ENCODE measurements around the gene ABCG4. TPM values are rescaled to one million over a fixed set of nuclear protein-coding genes. Genes with fewer than 3 reads are reported as not detected.
"Not testable (repeated sequence)": the region's sequence is repeated elsewhere in the genome, so short reads cannot be mapped to it uniquely, and the experiment has no call there.

Gene ABCG4
- total and polyA plus RNA-seq, 12 donors, result 0.17 to 1.6 (median 1.2) TPM

DNA sequence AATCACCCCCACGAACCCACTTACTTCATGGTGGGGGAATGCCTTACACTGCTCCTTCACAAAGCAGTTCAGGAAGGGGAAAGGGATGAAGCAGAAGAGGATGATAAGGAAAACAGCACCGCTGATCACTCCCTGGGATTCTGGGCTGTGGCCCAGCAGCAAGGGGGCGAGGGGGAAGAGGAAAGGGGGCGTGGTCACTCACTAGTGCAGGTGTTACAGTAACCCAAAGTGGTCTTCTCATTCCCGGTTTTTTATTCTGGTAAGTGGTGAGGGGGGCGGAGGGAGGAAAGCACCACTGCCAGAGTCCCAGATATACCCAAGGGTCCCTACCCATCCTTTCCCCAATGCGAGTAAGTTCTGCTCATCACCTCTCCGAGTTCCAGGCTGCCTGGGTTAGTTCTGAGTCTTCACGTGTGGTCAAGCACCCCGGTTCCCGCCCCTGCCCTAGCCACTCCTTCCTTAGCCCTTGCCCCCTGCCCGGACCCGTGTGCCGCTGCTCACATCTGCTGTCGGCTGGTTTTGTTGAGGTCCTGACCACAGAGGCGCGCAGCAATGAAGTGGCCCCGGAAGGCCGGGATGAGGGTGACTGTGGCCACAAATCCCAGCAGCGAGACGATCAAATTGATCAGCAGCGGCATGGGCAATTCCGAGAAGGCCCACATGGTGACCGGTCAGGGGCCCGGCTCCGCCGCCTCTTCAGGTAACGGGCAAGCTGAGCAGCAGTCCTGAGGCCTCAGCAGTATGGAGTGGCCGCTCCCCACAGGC is 47.7 kb upstream of the ABCG4 start:
- intact Hi-C loops (cut with DNase I), result loop anchor here in 4 of 10 donors (5.0 to 10.0 kb wide), 4 partner anchors 84 to 221 kb away; partner anchors contain the start of genes RPS25 (in 1 of the 4) and TRAPPC4 (in 1 of the 4)

DNA sequence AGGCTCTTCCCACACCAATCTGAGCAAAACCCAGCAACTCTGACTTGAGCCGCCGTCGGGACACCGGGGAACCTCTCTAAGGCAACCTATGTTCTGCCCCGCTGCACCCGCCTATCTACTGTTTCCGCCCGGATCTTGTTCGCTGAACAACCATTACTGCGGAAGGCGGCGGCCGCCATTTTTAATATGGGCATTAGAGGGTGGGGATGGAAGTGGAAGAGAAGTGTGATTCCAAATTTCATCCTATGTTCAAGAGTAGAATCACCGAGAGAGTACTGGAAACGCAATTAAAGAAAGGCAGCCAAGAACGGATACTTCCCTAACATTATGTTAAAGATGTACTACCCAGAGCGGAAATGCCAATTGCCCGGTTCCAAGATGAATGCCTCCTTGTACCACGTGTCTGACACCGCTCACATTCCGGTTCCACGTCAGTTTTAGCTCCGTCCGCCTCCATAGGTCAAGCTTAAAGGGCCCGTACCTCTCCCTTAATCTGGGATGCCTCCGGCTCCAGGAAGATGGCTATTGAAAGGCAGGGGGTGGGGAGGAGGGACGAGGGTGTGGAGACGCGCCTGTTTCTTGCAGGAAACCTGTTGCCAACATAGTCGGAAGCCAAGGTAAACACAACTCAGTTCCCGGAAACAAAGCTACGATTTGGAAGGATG is 47.0 kb upstream of the ABCG4 start, which contains the start of gene DPAGT1:
DPAGT1 (minus strand) TSS at position 95 of the 665 bp plus-strand sequence. CDS start 198 bp downstream, outside the sequence.
- Histone ChIP-seq H3K4me1 (peaks cover 10 to 50% (median 35%) of the 10 kb centered on the region in 9 donors), H3K27ac (peak within 1 kb of the TSS; percentile 83 to 96 (median 92)), H3K9me3 (no peaks in the 10 kb centered on the region), H3K27me3 (no peaks in the 10 kb centered on the region), H3K36me3 (peaks cover 0 to 26% (median 15%) of the 10 kb centered on the region in 9 donors), H3K4me3 (peak within 1 kb of the TSS; percentile 69 to 89 (median 79))
- 0% methylated on average over 32 of the region's 32 CpGs for WGBS, 2 donors
- ATAC-seq (peak; percentile 94 to 97 (median 96)), DNase-seq (peak; percentile 81 to 95)
- intact Hi-C loops (cut with DNase I), result loop anchor here in 4 of 10 donors (5.0 to 10.0 kb wide), 4 partner anchors 85 to 220 kb away; partner anchors contain the start of genes RPS25 (in 1 of the 4) and TRAPPC4 (in 1 of the 4)
- TF ChIP-seq, protein P1, sequence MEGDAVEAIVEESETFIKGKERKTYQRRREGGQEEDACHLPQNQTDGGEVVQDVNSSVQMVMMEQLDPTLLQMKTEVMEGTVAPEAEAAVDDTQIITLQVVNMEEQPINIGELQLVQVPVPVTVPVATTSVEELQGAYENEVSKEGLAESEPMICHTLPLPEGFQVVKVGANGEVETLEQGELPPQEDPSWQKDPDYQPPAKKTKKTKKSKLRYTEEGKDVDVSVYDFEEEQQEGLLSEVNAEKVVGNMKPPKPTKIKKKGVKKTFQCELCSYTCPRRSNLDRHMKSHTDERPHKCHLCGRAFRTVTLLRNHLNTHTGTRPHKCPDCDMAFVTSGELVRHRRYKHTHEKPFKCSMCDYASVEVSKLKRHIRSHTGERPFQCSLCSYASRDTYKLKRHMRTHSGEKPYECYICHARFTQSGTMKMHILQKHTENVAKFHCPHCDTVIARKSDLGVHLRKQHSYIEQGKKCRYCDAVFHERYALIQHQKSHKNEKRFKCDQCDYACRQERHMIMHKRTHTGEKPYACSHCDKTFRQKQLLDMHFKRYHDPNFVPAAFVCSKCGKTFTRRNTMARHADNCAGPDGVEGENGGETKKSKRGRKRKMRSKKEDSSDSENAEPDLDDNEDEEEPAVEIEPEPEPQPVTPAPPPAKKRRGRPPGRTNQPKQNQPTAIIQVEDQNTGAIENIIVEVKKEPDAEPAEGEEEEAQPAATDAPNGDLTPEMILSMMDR (IDR thresholded peaks at IDR 0.05), result no peak

More for the DNA sequence above, 47.7 kb upstream of the ABCG4 start:
- no peaks in the 10 kb centered on the region for H3K9me3 ChIP-seq
- peak overlapping the region; percentile 83 to 96 (median 92) for H3K27ac ChIP-seq
- H3K27me3 ChIP-seq, result no peaks in the 10 kb centered on the region
- H3K36me3 ChIP-seq, result peaks cover 0 to 33% (median 16%) of the 10 kb centered on the region in 9 donors
- peaks cover 5 to 44% (median 29%) of the 10 kb centered on the region in 9 donors for H3K4me1 ChIP-seq
- TF ChIP-seq, protein P1 (IDR thresholded peaks at IDR 0.05), result peak in 2 of 9 donors; percentile 10 to 17
- ATAC-seq (peak in 6 of 8 donors; percentile 2 to 48 (median 8)), DNase-seq (peak in 1 of 2 donors; percentile 25)
- H3K4me3 ChIP-seq, result peak overlapping the region; percentile 69 to 89 (median 79)
- WGBS, 2 donors, result 1% methylated on average over 29 of the region's 29 CpGs

DNA sequence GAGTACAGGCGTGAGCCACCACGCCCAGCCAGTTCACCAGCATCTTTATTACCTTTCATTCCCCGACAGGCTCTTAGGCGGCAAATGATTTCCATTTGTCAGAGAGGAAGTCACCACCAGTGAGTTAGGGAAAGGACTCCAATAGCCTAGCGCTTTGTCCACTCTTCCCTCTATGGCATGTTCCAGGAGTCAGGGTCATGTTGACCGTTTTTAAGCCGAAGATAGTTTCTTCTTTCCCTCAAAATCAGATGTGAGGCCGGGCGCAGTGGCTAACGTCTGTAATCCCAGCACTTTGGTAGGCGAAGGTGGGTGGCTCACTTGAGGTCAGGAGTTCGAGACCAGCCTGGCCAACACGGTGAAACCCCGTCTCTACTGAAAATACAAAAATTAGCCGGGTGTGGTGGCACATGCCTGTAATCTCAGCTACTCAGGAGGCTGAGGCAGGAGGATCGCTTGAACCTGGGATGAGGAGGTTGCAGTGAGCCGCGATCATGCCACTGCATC is 45.6 kb upstream of the ABCG4 start:
- Histone ChIP-seq H3K27ac (peak overlapping the region; percentile 83 to 96 (median 92)), H3K36me3 (peaks cover 0 to 13% (median 2%) of the 10 kb centered on the region in 9 donors), H3K4me1 (peaks cover 11 to 52% (median 38%) of the 10 kb centered on the region in 9 donors), H3K4me3 (peak overlapping the region in 9 of 10 donors; percentile 69 to 89 (median 79))
- not testable (repeated sequence) for DNase-seq, H3K9me3 ChIP-seq, H3K27me3 ChIP-seq, ATAC-seq
- intact Hi-C loops (cut with DNase I), result loop anchor here in 4 of 10 donors (5.0 to 10.0 kb wide), 4 partner anchors 86 to 219 kb away; partner anchors contain the start of genes RPS25 (in 1 of the 4) and TRAPPC4 (in 1 of the 4)
- WGBS, 2 donors, result 82% methylated on average over 18 of the region's 18 CpGs

DNA sequence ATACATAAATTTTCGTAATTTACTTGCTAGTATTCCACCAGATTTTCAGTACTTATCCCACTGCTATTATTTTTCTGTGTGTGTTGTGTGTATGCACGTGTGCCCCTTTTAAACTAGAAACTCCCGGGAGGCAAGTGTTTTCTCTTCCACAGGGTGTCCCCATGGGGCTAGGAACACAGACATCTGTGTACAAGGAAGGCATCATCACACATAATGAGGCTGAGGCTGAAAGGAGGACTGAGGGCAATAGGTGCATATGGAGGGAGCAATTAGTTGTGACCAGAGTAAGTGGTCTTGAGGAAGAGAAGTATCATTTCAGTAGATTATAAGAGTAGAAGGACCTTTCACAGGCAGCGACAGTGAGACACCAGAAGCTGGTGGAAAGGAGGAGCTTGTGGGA is 45.1 kb upstream of the ABCG4 start:
- Histone ChIP-seq H3K4me1 (peaks cover 15 to 58% (median 44%) of the 10 kb centered on the region in 9 donors), H3K27me3 (no peaks in the 10 kb centered on the region), H3K4me3 (no peak overlapping the region), H3K27ac (peak overlapping the region in 9 of 10 donors; percentile 88 to 96 (median 92)), H3K9me3 (no peaks in the 10 kb centered on the region), H3K36me3 (peaks cover 0 to 7% (median 0%) of the 10 kb centered on the region in 9 donors)
- ATAC-seq, result no peak
- intact Hi-C loops (cut with DNase I), result loop anchor here in 4 of 10 donors (5.0 to 10.0 kb wide), 4 partner anchors 86 to 219 kb away; partner anchors contain the start of genes RPS25 (in 1 of the 4) and TRAPPC4 (in 1 of the 4)
- 54 to 55% methylated on average over 4 of the region's 4 CpGs for WGBS, 2 donors
- no peak for DNase-seq
- TF ChIP-seq, protein P1 (IDR thresholded peaks at IDR 0.05), result no peak

Data from heart right ventricle (tissue), 16 donors.